Stimulated activated CD8-positive, alpha-beta memory T cell treated with anti-CD3 and anti-CD28 coated beads, Interleukin-7, amount 100 ng/mL, for 4 hours (primary cell): ENCODE measurements around the gene PODN.

Source experiments
- DNase-seq, 2 donors: peaks; one replicate each; pipeline ENCODE4 v3.0.0-alpha.2; 2020; ENCODE audit warnings: low read depth in 2 of 2

Gene PODN

DNA sequence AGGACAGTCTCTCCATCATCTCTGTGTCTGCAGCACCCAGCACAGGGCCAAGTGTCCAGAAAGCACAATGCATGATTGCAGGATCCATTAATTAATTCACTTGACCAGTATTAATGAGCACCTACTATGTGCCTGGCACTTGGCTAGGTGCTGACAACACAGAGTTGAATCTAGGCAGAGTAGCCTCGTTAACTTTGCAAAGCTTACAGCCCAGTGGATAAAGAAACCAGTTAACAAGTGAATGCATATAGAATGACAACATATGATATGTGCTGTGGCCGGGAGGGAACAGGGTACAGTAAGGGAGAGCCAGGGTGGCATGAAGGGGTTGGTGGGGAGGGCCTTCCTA, 69.6 kb downstream of the PODN start:
- DNase-seq: no peak

DNA sequence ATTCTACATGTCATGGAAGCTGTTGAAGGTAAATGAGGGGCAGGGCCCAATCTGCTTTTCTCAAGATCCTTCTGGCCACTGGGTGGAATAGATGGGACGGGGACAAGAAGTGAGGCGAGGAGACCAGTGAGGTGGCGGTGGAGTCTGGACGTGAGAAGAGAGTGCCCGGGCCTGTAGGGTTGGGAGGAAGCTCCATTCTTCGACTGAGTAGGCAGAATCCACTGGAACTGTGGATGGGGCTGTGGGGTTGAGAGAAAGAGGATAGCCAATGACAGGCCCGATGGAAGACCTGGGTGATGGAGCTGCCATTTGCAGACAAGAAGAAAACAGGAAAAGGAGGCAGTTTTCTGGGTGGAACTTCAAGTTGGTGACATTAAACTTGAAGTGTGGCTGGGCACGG, 70.2 kb downstream of the PODN start:
- DNase-seq: no peak

DNA sequence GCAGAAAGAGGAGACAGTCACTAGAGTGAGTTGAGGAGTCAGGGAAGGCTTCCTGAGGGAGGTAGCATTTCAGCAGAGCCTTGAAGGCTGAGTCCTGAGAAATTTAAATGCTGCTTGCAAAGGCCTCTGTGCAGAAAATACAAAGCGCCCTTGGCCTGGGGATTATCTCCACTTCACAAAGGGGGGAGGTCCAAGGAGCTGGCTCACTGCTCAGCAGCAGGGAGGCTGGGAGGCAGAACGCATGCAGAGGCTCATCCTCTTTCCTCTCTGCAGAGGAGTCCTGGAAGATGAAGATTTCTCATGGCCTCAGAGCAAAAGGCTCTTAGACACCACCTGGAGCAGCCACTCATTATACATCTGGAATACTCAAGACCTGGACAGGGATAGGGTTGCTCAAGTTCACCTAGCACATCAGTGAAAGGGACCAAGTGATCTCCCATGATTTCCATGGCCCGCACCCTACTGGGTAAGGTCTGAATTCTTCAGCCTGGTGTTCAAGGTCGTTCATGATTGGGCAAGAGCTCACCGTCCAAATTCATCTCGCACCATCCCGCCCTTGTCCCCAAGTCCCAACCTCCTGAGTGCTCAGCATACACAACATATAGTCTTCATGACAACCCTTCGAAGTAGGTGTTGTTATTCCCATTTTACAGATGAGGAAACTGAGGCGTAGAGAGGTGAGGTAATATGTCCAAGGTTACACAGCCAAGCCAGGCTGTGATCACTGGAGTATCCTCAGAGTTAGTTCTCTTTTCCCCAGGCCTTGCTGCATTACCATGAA, 71.4 kb downstream of the PODN start:
- no peak for DNase-seq

DNA sequence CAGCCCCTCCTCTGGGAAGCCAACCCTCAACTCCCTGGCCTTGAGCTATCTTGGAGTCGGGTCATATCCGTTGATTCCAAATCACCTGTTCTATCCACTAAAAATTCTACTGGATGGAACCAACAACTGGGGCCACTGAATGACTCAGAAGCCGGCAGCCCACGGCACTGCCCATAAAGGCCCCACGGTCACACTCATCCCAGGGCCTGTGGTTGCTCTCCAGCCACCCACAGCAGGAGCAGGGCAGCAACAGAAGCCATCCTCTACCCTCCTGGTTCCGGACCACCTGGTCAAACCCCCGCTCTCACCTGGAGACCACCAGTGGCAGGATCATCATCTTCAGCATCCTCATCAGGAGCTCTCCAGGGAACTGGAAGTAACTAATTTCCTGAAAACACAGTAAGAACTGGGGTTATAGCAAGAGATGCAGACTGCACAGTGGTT, 72.1 kb downstream of the PODN start:
- no peak for DNase-seq
